GM08714 (cell line): ENCODE measurements around the gene ANKRD13A.

ENCODE experiments used
- H3K4me3 ChIP-seq: fragments of 200-500 bp; sonication (Bioruptor generic); 2 replicates; pipeline ENCODE4 v1.5.1; 2014; ENCODE audit warnings: mild to moderate bottlenecking, low read length, inconsistent platforms
- ZNF274 ChIP-seq: IDR thresholded peaks from 2 replicates; pipeline ENCODE4 v1.6.1; 2012; ENCODE audit warnings: mild to moderate bottlenecking, low read depth, low read length

Gene ANKRD13A

GRCh38 chr12:110010853-110011723 lies 11.9 kb downstream of the ANKRD13A start:
- TF ChIP-seq ZNF274 = no peak
- H3K4me3 ChIP-seq = no peak overlapping the region; the same call in 1 of the 2 replicates

DNA sequence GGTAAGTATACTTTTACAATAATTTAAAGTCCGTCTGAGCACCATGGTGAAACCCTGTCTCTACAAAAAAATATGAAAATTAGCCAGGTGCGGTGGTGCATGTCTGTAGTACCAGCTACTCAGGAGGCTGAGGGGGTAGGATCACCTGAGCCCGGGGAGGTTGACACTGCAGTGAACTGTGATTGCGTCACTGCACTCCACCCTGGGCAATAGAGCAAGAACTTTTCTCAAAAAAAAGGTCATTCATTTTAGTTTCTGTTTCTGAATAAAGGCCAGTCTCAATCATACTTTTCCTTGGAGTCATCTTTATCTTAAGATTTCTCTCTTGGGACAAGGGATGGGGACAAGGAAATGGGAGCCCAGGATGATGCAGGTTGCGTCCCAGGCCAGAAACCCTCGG lies 12.9 kb downstream of the ANKRD13A start:
- peak overlapping the region; percentile 24; the same call in 1 of the 2 replicates for H3K4me3 ChIP-seq
- TF ChIP-seq ZNF274 = no peak

GRCh38 chr12:110012659-110013058 lies 13.4 kb downstream of the ANKRD13A start:
- no peak overlapping the region; the same call in 1 of the 2 replicates for H3K4me3 ChIP-seq
- TF ChIP-seq ZNF274 = no peak

- no peak for TF ChIP-seq ZNF274
- no peak overlapping the region for H3K4me3 ChIP-seq
Measured at GRCh38 chr12:110015132-110015531, 15.9 kb downstream of the ANKRD13A start.

- TF ChIP-seq ZNF274 = no peak
Measured at GRCh38 chr12:110020956-110021355, 21.7 kb downstream of the ANKRD13A start.

DNA sequence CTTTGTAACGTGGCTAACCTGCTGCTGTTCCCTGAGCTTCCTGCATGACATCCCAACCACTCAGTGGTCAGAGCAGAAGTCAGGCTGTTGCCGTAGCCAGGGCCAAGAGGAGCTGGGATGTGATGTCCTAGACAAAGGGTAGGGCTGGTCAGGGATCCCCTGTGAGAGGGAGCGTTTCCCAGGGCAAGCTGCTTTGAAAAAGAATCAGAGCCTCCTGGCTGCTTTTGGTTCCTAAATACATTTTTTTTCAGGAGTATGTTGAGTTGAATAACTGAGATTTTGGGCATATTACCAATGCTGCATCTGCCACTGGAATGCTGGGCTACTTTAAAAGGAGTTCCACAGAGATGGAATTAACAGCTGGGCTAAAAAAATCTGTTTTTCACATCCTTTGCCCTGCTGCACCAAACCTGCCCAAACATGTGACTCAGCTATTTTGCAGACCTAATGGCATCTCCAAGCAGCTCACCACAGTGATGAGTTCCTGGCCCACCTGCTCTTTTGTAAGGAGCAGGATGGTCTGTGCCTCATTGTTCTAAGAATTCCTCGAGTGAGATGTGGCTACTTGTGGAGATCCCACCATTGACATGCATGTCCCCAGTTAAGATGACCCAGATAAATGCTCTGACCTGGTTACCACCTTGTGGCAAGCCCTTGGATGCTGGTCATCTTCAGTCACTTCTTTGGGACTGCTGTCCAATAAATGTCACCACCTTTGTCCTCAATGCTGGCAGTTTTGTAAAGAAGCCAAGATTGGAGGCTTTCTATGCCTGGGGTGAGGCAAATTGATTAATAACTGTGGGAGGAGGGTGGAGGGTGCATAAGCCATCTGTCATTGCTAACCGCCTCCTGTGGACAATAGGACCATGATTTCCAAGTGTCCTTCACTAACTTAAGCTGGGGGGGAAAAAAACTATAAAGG lies 24.1 kb downstream of the ANKRD13A start:
- no peak for TF ChIP-seq ZNF274
- no peak overlapping the region for H3K4me3 ChIP-seq

More at GRCh38 chr12:110020956-110021355, 21.7 kb downstream of the ANKRD13A start:
- no peak overlapping the region for H3K4me3 ChIP-seq

DNA sequence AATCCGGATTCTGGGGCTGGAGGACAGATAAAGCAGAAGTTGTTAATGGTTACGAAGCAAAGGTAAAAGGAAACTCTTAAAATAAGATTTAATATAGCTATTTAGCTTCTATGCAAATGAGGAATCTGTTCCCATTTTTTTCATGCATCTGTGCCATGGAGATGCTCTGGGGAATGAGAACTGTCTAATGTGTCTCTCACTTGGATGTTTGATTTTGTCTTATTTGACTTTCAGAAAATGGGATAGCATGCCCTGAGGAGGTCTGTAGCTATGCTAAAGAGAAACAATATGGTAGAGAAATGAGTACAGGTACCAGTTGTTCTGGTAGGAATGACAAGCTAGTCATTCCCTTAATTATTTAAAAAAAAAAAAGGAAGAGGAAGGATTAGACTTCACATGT lies 24.8 kb downstream of the ANKRD13A start:
- TF ChIP-seq ZNF274 = no peak
- no peak overlapping the region for H3K4me3 ChIP-seq

GRCh38 chr12:110028323-110028722 lies 29.1 kb downstream of the ANKRD13A start:
- no peak for TF ChIP-seq ZNF274
- H3K4me3 ChIP-seq = no peak overlapping the region

DNA sequence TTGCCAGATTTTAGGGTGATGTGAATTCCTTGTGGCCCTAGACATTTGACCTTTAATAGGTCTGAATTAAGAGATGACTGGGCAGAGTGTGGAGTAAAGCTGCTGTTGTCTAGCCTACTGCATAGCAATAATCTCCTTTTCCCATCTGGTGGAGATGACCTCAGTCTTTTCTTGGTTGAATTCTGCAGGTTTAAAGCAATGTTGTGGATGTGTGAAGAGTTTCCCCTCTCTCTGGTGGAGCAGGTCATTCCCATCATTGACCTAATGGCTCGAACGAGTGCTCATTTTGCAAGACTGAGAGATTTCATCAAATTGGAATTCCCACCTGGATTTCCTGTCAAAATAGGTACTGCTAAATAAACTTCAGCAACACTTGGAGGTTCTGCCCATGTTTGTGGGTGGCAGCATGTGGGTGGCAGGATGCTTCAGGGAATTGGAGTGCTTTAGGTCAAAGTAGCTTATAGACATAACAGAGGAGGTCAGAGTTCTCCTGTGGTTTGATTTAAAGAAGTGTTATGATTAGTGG lies 30.1 kb downstream of the ANKRD13A start:
- H3K4me3 ChIP-seq = no peak overlapping the region
- no peak for TF ChIP-seq ZNF274

GRCh38 chr12:110033888-110034287 lies 34.7 kb downstream of the ANKRD13A start:
- no peak for TF ChIP-seq ZNF274
- no peak overlapping the region for H3K4me3 ChIP-seq

GRCh38 chr12:110035534-110036104 lies 36.4 kb downstream of the ANKRD13A start:
- H3K4me3 ChIP-seq = no peak overlapping the region

GRCh38 chr12:110037315-110037714 lies 38.1 kb downstream of the ANKRD13A start:
- no peak overlapping the region for H3K4me3 ChIP-seq
- TF ChIP-seq ZNF274 = no peak

More at GRCh38 chr12:110035534-110036104, 36.4 kb downstream of the ANKRD13A start:
- no peak for TF ChIP-seq ZNF274

GRCh38 chr12:110038741-110039084 lies 39.5 kb downstream of the ANKRD13A start:
- TF ChIP-seq ZNF274 = no peak
- no peak overlapping the region for H3K4me3 ChIP-seq
